Type B pancreatic cell (in vitro differentiated cells): ENCODE measurements around the gene ZBTB20. TPM values are rescaled to one million over a fixed set of nuclear protein-coding genes. Genes with fewer than 3 reads are reported as not detected.

Experiments
- DNase-seq: peaks from one replicate; pipeline ENCODE4 v3.0.0; 2021; ENCODE audit warnings: mixed read lengths; ENCODE audit not compliant: unreplicated experiment; ENCODE audit errors: extremely low spot score
- H3K27ac Mint-ChIP-seq: 2 replicates; pipeline ENCODE4 v1.8.0; 2021; ENCODE audit warnings: mild to moderate bottlenecking, mixed read lengths
- H3K27me3 Mint-ChIP-seq: 2 replicates; pipeline ENCODE4 v1.8.0; 2021; ENCODE audit warnings: mixed read lengths
- H3K36me3 Mint-ChIP-seq: 2 replicates; pipeline ENCODE4 v1.8.0; 2021; ENCODE audit warnings: mixed read lengths
- H3K4me1 Mint-ChIP-seq: one replicate; pipeline ENCODE4 v1.8.0; 2021; ENCODE audit warnings: mixed read lengths; ENCODE audit not compliant: unreplicated experiment
- H3K4me3 Mint-ChIP-seq: 2 replicates; pipeline ENCODE4 v1.8.0; 2021; ENCODE audit warnings: mild to moderate bottlenecking, mixed read lengths
- H3K9me3 Mint-ChIP-seq: 2 replicates; pipeline ENCODE4 v1.8.0; 2021; ENCODE audit warnings: mixed read lengths
- CTCF ChIP-seq: fragments of 200-600 bp; sonication (generic); conservative IDR thresholded peaks from 2 replicates; pipeline ENCODE4 v1.5.0; 2021; ENCODE audit warnings: antibody characterized with exemption, mild to moderate bottlenecking
- total RNA-seq: library from RNA; stranded (reverse); gene quantifications from 2 replicates; pipeline ENCODE4 v1.2.1, GENCODE V29; 2021; ENCODE audit warnings: low replicate concordance

ZBTB20 gene
- total RNA-seq, 1 donor from 2014 or later: 14.4 TPM

- Mint-ChIP-seq H3K36me3 (no peaks in the 10 kb centered on the region), H3K9me3 (no peaks in the 10 kb centered on the region), H3K4me3 (no peak overlapping the region), H3K4me1 (peaks cover 7% of the 10 kb centered on the region), H3K27ac (no peak overlapping the region), H3K27me3 (no peaks in the 10 kb centered on the region)
- no peak for DNase-seq
- no peak for TF ChIP-seq CTCF
Observed at GRCh38 chr3:115082260-115082659, 64.8 kb downstream of the ZBTB20 start.

- Mint-ChIP-seq H3K36me3 (no peaks in the 10 kb centered on the region), H3K4me3 (no peak overlapping the region), H3K9me3 (no peaks in the 10 kb centered on the region), H3K27me3 (no peaks in the 10 kb centered on the region), H3K27ac (no peak overlapping the region), H3K4me1 (peaks cover 5% of the 10 kb centered on the region)
- TF ChIP-seq CTCF: no peak
- no peak for DNase-seq
Observed at GRCh38 chr3:115081444-115081843, 65.6 kb downstream of the ZBTB20 start.

GRCh38 chr3:115077501-115078250 is 69.4 kb downstream of the ZBTB20 start:
- TF ChIP-seq CTCF: no peak
- no peak overlapping the region for H3K4me3 Mint-ChIP-seq
- no peaks in the 10 kb centered on the region for H3K4me1 Mint-ChIP-seq
- no peaks in the 10 kb centered on the region for H3K36me3 Mint-ChIP-seq
- H3K9me3 Mint-ChIP-seq: peaks cover 5% of the 10 kb centered on the region
- no peak for DNase-seq
- no peak overlapping the region for H3K27ac Mint-ChIP-seq
- H3K27me3 Mint-ChIP-seq: no peaks in the 10 kb centered on the region

DNA sequence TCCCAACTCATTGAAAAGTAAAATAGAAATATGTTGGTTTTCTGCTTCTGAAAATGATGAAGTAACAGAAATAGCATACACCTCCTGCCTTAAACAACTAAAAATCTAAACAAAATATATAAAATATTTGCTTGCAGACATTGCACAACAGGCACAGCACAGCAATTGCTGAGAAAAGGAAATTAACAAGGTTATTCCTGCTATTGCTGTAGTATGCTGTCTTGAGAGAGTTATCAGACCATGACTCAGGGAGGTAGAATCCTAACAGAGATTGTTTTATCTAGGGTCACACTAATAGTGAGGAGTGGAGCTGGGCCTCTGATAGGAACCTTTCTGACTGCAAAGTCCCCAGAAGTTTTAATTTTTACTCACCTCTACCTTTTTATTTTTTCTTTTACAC is 72.6 kb downstream of the ZBTB20 start:
- Mint-ChIP-seq H3K9me3 (peaks cover 5% of the 10 kb centered on the region), H3K4me1 (peaks cover 6% of the 10 kb centered on the region), H3K36me3 (no peaks in the 10 kb centered on the region), H3K27me3 (no peaks in the 10 kb centered on the region), H3K27ac (no peak overlapping the region), H3K4me3 (no peak overlapping the region)
- DNase-seq: no peak
- no peak for TF ChIP-seq CTCF

- Mint-ChIP-seq H3K9me3 (peaks cover 5% of the 10 kb centered on the region), H3K27ac (no peak overlapping the region)
Observed at GRCh38 chr3:115072265-115073021, 74.6 kb downstream of the ZBTB20 start.

More at GRCh38 chr3:115072265-115073021, 74.6 kb downstream of the ZBTB20 start:
- H3K36me3 Mint-ChIP-seq: no peaks in the 10 kb centered on the region
- H3K4me1 Mint-ChIP-seq: peaks cover 6% of the 10 kb centered on the region
- H3K4me3 Mint-ChIP-seq: no peak overlapping the region
- no peak for TF ChIP-seq CTCF
- no peaks in the 10 kb centered on the region for H3K27me3 Mint-ChIP-seq
- DNase-seq: no peak
